OCI-LY3 (cell line): ENCODE data around the gene PRKAA1.
"Not testable (repeated sequence)": the region's sequence is repeated elsewhere in the genome, so short reads cannot be mapped to it uniquely, and the experiment has no call there.

ENCODE experiments used
- H2AFZ ChIP-seq: fragments of 200-600, 300-600 bp; shearing (Covaris generic); 2 replicates; pipeline ENCODE4 v1.6.0; 2014; ENCODE audit warnings: antibody characterized with exemption, low read depth, low read length
- H3K27ac ChIP-seq: fragments of 200-600, 300-600 bp; sonication (generic); 2 replicates; pipeline ENCODE4 v1.5.1; 2014; ENCODE audit warnings: mild to moderate bottlenecking, low read length, moderate library complexity, mixed read lengths
- H3K27me3 ChIP-seq: fragments of 200-600, 300-600 bp; sonication (generic); 2 replicates; pipeline ENCODE4 v1.6.1; 2014; ENCODE audit warnings: low read depth, low read length, mixed read lengths
- H3K36me3 ChIP-seq: fragments of 200-600, 300-600 bp; sonication (generic); replicated peaks from 2 replicates; pipeline ENCODE3; 2014; ENCODE audit warnings: low read depth, low read length, mixed read lengths
- H3K4me1 ChIP-seq: fragments of 300-600, 200-600 bp; sonication (generic); 2 replicates; pipeline ENCODE4 v1.6.1; 2014; ENCODE audit warnings: low read length, mixed read lengths
- H3K4me2 ChIP-seq: fragments of 200-600, 300-600 bp; sonication (generic); 2 replicates; pipeline ENCODE4 v1.6.1; 2014; ENCODE audit warnings: low read length, mixed read lengths
- H3K4me3 ChIP-seq: fragments of 300-600, 200-600 bp; sonication (generic); 2 replicates; pipeline ENCODE4 v1.5.1; 2014; ENCODE audit warnings: antibody characterized with exemption, mild to moderate bottlenecking, low read length, moderate library complexity
- H3K79me2 ChIP-seq: fragments of 300-600, 200-600 bp; shearing (Covaris generic); 2 replicates; pipeline ENCODE4 v1.6.1; 2014; ENCODE audit warnings: mild to moderate bottlenecking, low read length, mixed read lengths
- H3K9ac ChIP-seq: fragments of 300-600, 200-600 bp; shearing (Covaris generic); 2 replicates; pipeline ENCODE4 v1.6.0; 2014; ENCODE audit warnings: mild to moderate bottlenecking, low read length, moderate library complexity
- H3K9me3 ChIP-seq: fragments of 200-600, 300-600 bp; shearing (Covaris generic); 2 replicates; pipeline ENCODE4 v1.6.1; 2014; ENCODE audit warnings: low read length, mixed read lengths; ENCODE audit not compliant: insufficient read depth
- H4K20me1 ChIP-seq: fragments of 200-600, 300-600 bp; sonication (generic); 2 replicates; pipeline ENCODE4 v1.6.1; 2016; ENCODE audit warnings: low read length, mixed read lengths; ENCODE audit not compliant: insufficient read depth
- EZH2phosphoT487 ChIP-seq: fragments of 200-600 bp; shearing (Covaris generic); IDR thresholded peaks from 2 replicates; pipeline ENCODE4 v1.6.1; 2018; ENCODE audit warnings: antibody characterized with exemption, mixed run types, low read depth
- TF ChIP-seq, protein P1 (sequence below): fragments of 200-600, 300-600 bp; sonication (generic); IDR thresholded peaks from 2 replicates; pipeline ENCODE4 v1.5.1; 2014; ENCODE audit warnings: antibody characterized with exemption, low read length, low read depth

The PRKAA1 gene

GRCh38 chr5:40733879-40734563 is 64.2 kb downstream of the PRKAA1 start:
- Histone ChIP-seq H3K27me3 (no peaks in the 10 kb centered on the region), H3K4me3 (no peak overlapping the region), H3K36me3 (no peaks in the 10 kb centered on the region)

GRCh38 chr5:40733434-40733833 is 64.7 kb downstream of the PRKAA1 start:
- no peak overlapping the region for H3K9ac ChIP-seq
- no peak for TF ChIP-seq EZH2phosphoT487
- TF ChIP-seq, protein P1, sequence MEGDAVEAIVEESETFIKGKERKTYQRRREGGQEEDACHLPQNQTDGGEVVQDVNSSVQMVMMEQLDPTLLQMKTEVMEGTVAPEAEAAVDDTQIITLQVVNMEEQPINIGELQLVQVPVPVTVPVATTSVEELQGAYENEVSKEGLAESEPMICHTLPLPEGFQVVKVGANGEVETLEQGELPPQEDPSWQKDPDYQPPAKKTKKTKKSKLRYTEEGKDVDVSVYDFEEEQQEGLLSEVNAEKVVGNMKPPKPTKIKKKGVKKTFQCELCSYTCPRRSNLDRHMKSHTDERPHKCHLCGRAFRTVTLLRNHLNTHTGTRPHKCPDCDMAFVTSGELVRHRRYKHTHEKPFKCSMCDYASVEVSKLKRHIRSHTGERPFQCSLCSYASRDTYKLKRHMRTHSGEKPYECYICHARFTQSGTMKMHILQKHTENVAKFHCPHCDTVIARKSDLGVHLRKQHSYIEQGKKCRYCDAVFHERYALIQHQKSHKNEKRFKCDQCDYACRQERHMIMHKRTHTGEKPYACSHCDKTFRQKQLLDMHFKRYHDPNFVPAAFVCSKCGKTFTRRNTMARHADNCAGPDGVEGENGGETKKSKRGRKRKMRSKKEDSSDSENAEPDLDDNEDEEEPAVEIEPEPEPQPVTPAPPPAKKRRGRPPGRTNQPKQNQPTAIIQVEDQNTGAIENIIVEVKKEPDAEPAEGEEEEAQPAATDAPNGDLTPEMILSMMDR: no peak
- no peaks in the 10 kb centered on the region for H4K20me1 ChIP-seq
- no peaks in the 10 kb centered on the region for H3K9me3 ChIP-seq
- H3K4me2 ChIP-seq: no peak overlapping the region
- no peak overlapping the region for H2AFZ ChIP-seq
- peaks cover 16% of the 10 kb centered on the region for H3K4me1 ChIP-seq
- H3K27me3 ChIP-seq: no peaks in the 10 kb centered on the region
- no peak overlapping the region for H3K4me3 ChIP-seq
- no peak overlapping the region for H3K27ac ChIP-seq
- no peaks in the 10 kb centered on the region for H3K79me2 ChIP-seq
- no peaks in the 10 kb centered on the region for H3K36me3 ChIP-seq

More at GRCh38 chr5:40733879-40734563, 64.2 kb downstream of the PRKAA1 start:
- Histone ChIP-seq H3K4me1 (peaks cover 16% of the 10 kb centered on the region), H3K27ac (no peak overlapping the region), H2AFZ (no peak overlapping the region), H4K20me1 (no peaks in the 10 kb centered on the region), H3K9me3 (no peaks in the 10 kb centered on the region), H3K79me2 (no peaks in the 10 kb centered on the region), H3K9ac (no peak overlapping the region), H3K4me2 (no peak overlapping the region)
- TF ChIP-seq EZH2phosphoT487: no peak
- TF ChIP-seq, protein P1: no peak

DNA sequence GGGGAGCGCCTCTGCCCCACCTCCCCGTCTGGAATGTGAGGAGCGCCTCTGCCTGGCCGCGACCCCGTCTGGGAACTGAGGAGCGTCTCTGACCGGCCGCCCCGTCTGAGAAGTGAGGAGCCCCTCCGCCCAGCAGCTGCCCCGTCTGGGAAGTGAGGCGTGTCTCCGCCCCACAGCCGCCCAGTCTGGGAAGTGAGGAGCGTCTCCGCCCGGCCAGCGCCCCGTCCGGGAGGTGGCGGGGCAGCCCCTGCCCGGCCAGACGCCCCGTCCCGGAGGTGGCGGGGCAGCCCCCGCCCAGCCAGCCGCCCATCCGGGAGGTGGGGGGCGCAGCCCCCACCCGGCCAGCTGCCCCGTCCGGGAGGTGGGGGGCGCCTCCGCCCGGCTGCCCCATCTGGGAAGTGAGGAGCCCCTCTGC is 75.7 kb downstream of the PRKAA1 start:
- not testable (repeated sequence) for H3K4me1 ChIP-seq, H3K9ac ChIP-seq, H3K79me2 ChIP-seq, H3K4me3 ChIP-seq, H3K27ac ChIP-seq, H3K27me3 ChIP-seq, H3K9me3 ChIP-seq, H4K20me1 ChIP-seq, H3K4me2 ChIP-seq, H2AFZ ChIP-seq
- H3K36me3 ChIP-seq: peaks cover 13% of the 10 kb centered on the region

- peaks cover 9% of the 10 kb centered on the region for H3K4me1 ChIP-seq
- H3K27ac ChIP-seq: no peak overlapping the region
- no peak overlapping the region for H3K9ac ChIP-seq
- no peaks in the 10 kb centered on the region for H3K79me2 ChIP-seq
- H3K9me3 ChIP-seq: no peaks in the 10 kb centered on the region
- H3K4me3 ChIP-seq: no peak overlapping the region
- peaks cover 10% of the 10 kb centered on the region for H3K36me3 ChIP-seq
- H3K27me3 ChIP-seq: no peaks in the 10 kb centered on the region
- H3K4me2 ChIP-seq: no peak overlapping the region
- no peak overlapping the region for H2AFZ ChIP-seq
- H4K20me1 ChIP-seq: no peaks in the 10 kb centered on the region
- TF ChIP-seq EZH2phosphoT487: no peak
- TF ChIP-seq, protein P1: no peak
These were observed 78.1 kb downstream of the PRKAA1 start for GRCh38 chr5:40720069-40720468.
